DND-41 (cell line): Measurements from ENCODE around the gene GATA5.
A peak's percentile ranks its signal among the peaks of the same experiment; 100 is the strongest.

Source experiments
- ATAC-seq: fragments of 200-7000 bp; cut with Tn5 transposase; 3 replicates; pipeline ENCODE4 v1.9.1; 2021; ENCODE audit warnings: low read depth; ENCODE audit not compliant: insufficient read depth
- DNase-seq: peaks from one replicate; pipeline ENCODE4 v3.0.0-alpha.2; 2020
- H2AFZ ChIP-seq: 2 replicates; pipeline ENCODE4 v1.6.0; 2012; ENCODE audit warnings: low read depth, low read length
- H3K27ac ChIP-seq: 2 replicates; pipeline ENCODE4 v1.5.1; 2012; ENCODE audit warnings: low read length, inconsistent platforms
- H3K27me3 ChIP-seq: fragments of 200-600 bp; sonication (generic); 2 replicates; pipeline ENCODE4 v1.6.0; 2012; ENCODE audit warnings: low read length, mild to moderate bottlenecking, inconsistent platforms; ENCODE audit not compliant: insufficient read depth, poor library complexity
- H3K36me3 ChIP-seq: 2 replicates; pipeline ENCODE4 v1.5.1; 2012; ENCODE audit warnings: low read length, inconsistent platforms; ENCODE audit not compliant: insufficient read depth
- H3K4me1 ChIP-seq: 2 replicates; pipeline ENCODE4 v1.5.1; 2012; ENCODE audit warnings: mild to moderate bottlenecking, low read length; ENCODE audit not compliant: insufficient read depth
- H3K4me2 ChIP-seq: 2 replicates; pipeline ENCODE4 v1.6.0; 2012; ENCODE audit warnings: mild to moderate bottlenecking, moderate library complexity, low read length, inconsistent platforms; ENCODE audit not compliant: insufficient read depth
- H3K4me3 ChIP-seq, 2 experiments: fragments of 200-600 bp in 1 of 2; shearing (Covaris generic) in 1 of 2; 2 replicates each; pipeline ENCODE4 v1.5.1; 2012 to 2016; ENCODE audit warnings: inconsistent platforms in 2 of 2, low read length in 2 of 2, mild to moderate bottlenecking in 2 of 2, low read depth in 1 of 2, moderate library complexity in 1 of 2
- H3K79me2 ChIP-seq: 2 replicates; pipeline ENCODE4 v1.6.0; 2012; ENCODE audit warnings: low read length, inconsistent platforms; ENCODE audit not compliant: insufficient read depth
- H3K9ac ChIP-seq: 2 replicates; pipeline ENCODE4 v1.6.0; 2012; ENCODE audit warnings: low read depth, mild to moderate bottlenecking, inconsistent platforms, low read length, moderate library complexity
- H3K9me3 ChIP-seq: 2 replicates; pipeline ENCODE4 v1.5.1; 2012; ENCODE audit warnings: low read length, moderate library complexity, mild to moderate bottlenecking, inconsistent platforms; ENCODE audit not compliant: insufficient read depth, severe bottlenecking
- H4K20me1 ChIP-seq: 2 replicates; pipeline ENCODE4 v1.6.0; 2012; ENCODE audit warnings: low read length; ENCODE audit not compliant: insufficient read depth
- CTCF ChIP-seq: IDR thresholded peaks from 2 replicates; pipeline ENCODE4 v1.5.1; 2012; ENCODE audit warnings: borderline replicate concordance, low read length, moderate library complexity, mild to moderate bottlenecking; ENCODE audit not compliant: poor library complexity, severe bottlenecking; ENCODE audit errors: extremely low read depth
- EZH2 ChIP-seq: IDR thresholded peaks from 3 replicates; pipeline ENCODE4 v1.6.1; 2012; ENCODE audit warnings: borderline replicate concordance, low read depth, mild to moderate bottlenecking, moderate library complexity, low read length, inconsistent platforms; ENCODE audit not compliant: severe bottlenecking

The GATA5 gene

GRCh38 chr20:62477669-62478455 is 2.1 kb upstream of the GATA5 start:
- Histone ChIP-seq H3K79me2 (no peaks in the 10 kb centered on the region), H2AFZ (no peak overlapping the region), H3K4me3 (no peak overlapping the region), H3K9me3 (no peaks in the 10 kb centered on the region), H3K9ac (no peak overlapping the region), H3K36me3 (no peaks in the 10 kb centered on the region), H4K20me1 (peaks cover 14% of the 10 kb centered on the region), H3K4me1 (no peaks in the 10 kb centered on the region), H3K27me3 (peaks cover 23% of the 10 kb centered on the region), H3K27ac (no peak overlapping the region), H3K4me2 (no peak overlapping the region)
- no peak for DNase-seq
- peak; percentile 25 for TF ChIP-seq CTCF
- TF ChIP-seq EZH2, result no peak
- ATAC-seq, result no peak

- no peak overlapping the region for H2AFZ ChIP-seq
- no peak for TF ChIP-seq EZH2
- TF ChIP-seq CTCF, result no peak
- ATAC-seq (no peak), DNase-seq (no peak)
- H3K36me3 ChIP-seq, result no peaks in the 10 kb centered on the region
- H3K9me3 ChIP-seq, result no peaks in the 10 kb centered on the region
- no peaks in the 10 kb centered on the region for H3K79me2 ChIP-seq
- H3K9ac ChIP-seq, result no peak overlapping the region
- H3K27me3 ChIP-seq, result peaks cover 6% of the 10 kb centered on the region
- no peaks in the 10 kb centered on the region for H3K4me1 ChIP-seq
- no peak overlapping the region for H3K4me2 ChIP-seq
- H3K27ac ChIP-seq, result no peak overlapping the region
- H3K4me3 ChIP-seq, result no peak overlapping the region
- peaks cover 10% of the 10 kb centered on the region for H4K20me1 ChIP-seq
Observed at GRCh38 chr20:62476056-62476838, 452 bp upstream of the GATA5 start.

- no peaks in the 10 kb centered on the region for H3K79me2 ChIP-seq
- no peak overlapping the region for H3K27ac ChIP-seq
- no peaks in the 10 kb centered on the region for H3K36me3 ChIP-seq
- no peaks in the 10 kb centered on the region for H3K4me1 ChIP-seq
- no peak for TF ChIP-seq CTCF
- TF ChIP-seq EZH2, result no peak
- H3K4me2 ChIP-seq, result no peak overlapping the region
- no peak overlapping the region for H2AFZ ChIP-seq
- H3K9me3 ChIP-seq, result no peaks in the 10 kb centered on the region
- H3K4me3 ChIP-seq, result no peak overlapping the region
- ATAC-seq, result no peak
- DNase-seq, result no peak
- H3K9ac ChIP-seq, result no peak overlapping the region
- peaks cover 9% of the 10 kb centered on the region; the same call in 1 of the 2 replicates for H4K20me1 ChIP-seq
- H3K27me3 ChIP-seq, result peaks cover under 1% of the 10 kb centered on the region
Observed at GRCh38 chr20:62475027-62475771, 596 bp downstream of the GATA5 start.
